WTC11 (cell line): ENCODE results near the gene KCNQ2. TPM values are rescaled to one million over a fixed set of nuclear protein-coding genes. Genes with fewer than 3 reads are reported as not detected.

Experiments
- ATAC-seq: fragments of 200-7000 bp; cut with Tn5 transposase; 2 replicates; pipeline ENCODE4 v1.10.0; 2021; ENCODE audit warnings: mild to moderate bottlenecking, moderate library complexity
- CTCF ChIA-PET: fragments of 300-600 bp; sonication (Branson Sonifier 250); formaldehyde crosslinking; loops from one replicate; lab custom pipeline; 2021; ENCODE audit warnings: antibody characterized with exemption; lab: Charles Lee
- POLR2A ChIA-PET: fragments of 350-600 bp; sonication (Branson Sonifier 250); formaldehyde crosslinking; loops from one replicate; lab custom pipeline; 2021; ENCODE audit warnings: antibody characterized with exemption; lab: Charles Lee
- DNase-seq: peaks from one replicate; pipeline ENCODE4 v3.0.0; 2021; ENCODE audit warnings: low spot score
- H3K27ac Mint-ChIP-seq: 2 replicates; pipeline ENCODE4 v1.8.0; 2021; ENCODE audit warnings: mixed read lengths
- H3K27me3 Mint-ChIP-seq: 2 replicates; pipeline ENCODE4 v1.8.0; 2021; ENCODE audit warnings: low read depth, mild to moderate bottlenecking, moderate library complexity, mixed read lengths
- H3K36me3 Mint-ChIP-seq: 2 replicates; pipeline ENCODE4 v1.8.0; 2021; ENCODE audit warnings: mixed read lengths
- H3K4me1 Mint-ChIP-seq: 2 replicates; pipeline ENCODE4 v1.8.0; 2022; ENCODE audit warnings: mixed read lengths
- H3K4me3 Mint-ChIP-seq: 2 replicates; pipeline ENCODE4 v1.8.0; 2021; ENCODE audit warnings: mild to moderate bottlenecking, moderate library complexity, mixed read lengths
- H3K9me3 Mint-ChIP-seq: 2 replicates; pipeline ENCODE4 v1.8.0; 2021; ENCODE audit warnings: mixed read lengths
- ATF2 ChIP-seq: sonication (generic); formaldehyde crosslinking; IDR thresholded peaks from 2 replicates; pipeline ENCODE4 v1.8.1; 2022; ENCODE audit warnings: low read depth, missing genetic modification reagents, borderline replicate concordance
- ESRRA ChIP-seq: sonication (generic); formaldehyde crosslinking; IDR thresholded peaks from 2 replicates; pipeline ENCODE4 v1.8.1; 2022; ENCODE audit warnings: mild to moderate bottlenecking, missing genetic modification reagents, borderline replicate concordance
- GRHL2 ChIP-seq: fragments of 250-450 bp; sonication (Bioruptor Pico); IDR thresholded peaks from 2 replicates; pipeline ENCODE4 v1.8.0; 2022; ENCODE audit warnings: mild to moderate bottlenecking, moderate library complexity; ENCODE audit not compliant: insufficient replicate concordance, severe bottlenecking
- HMGA2 ChIP-seq: fragments of 250-450 bp; sonication (Bioruptor Pico); IDR thresholded peaks from 2 replicates; pipeline ENCODE4 v1.4.0; 2021; ENCODE audit warnings: mild to moderate bottlenecking, moderate library complexity
- KAT7 ChIP-seq: sonication (generic); formaldehyde crosslinking; IDR thresholded peaks from 2 replicates; pipeline ENCODE4 v1.8.1; 2023; ENCODE audit warnings: missing genetic modification reagents, mild to moderate bottlenecking, borderline replicate concordance
- MYBL2 ChIP-seq: sonication (generic); formaldehyde crosslinking; IDR thresholded peaks from 2 replicates; pipeline ENCODE4 v1.8.1; 2023; ENCODE audit warnings: mild to moderate bottlenecking, moderate library complexity, missing genetic modification reagents
- PRRX2 ChIP-seq: fragments of 250-450 bp; sonication (Bioruptor Pico); IDR thresholded peaks from 2 replicates; pipeline ENCODE4 v1.8.0; 2021; ENCODE audit warnings: mild to moderate bottlenecking
- RORB ChIP-seq: fragments of 250-450 bp; sonication (Bioruptor Pico); IDR thresholded peaks from 2 replicates; pipeline ENCODE4 v1.9.0; 2021; ENCODE audit warnings: mild to moderate bottlenecking
- SP1 ChIP-seq: sonication (generic); formaldehyde crosslinking; conservative IDR thresholded peaks from 2 replicates; pipeline ENCODE4 v1.8.1; 2022; ENCODE audit warnings: missing genetic modification reagents
- ZNF219 ChIP-seq: sonication (generic); formaldehyde crosslinking; IDR thresholded peaks from 2 replicates; pipeline ENCODE4 v1.8.0; 2023; ENCODE audit warnings: missing genetic modification reagents, mild to moderate bottlenecking, borderline replicate concordance
- ZNF671 ChIP-seq: fragments of 250-450 bp; sonication (Bioruptor Pico); IDR thresholded peaks from 2 replicates; pipeline ENCODE4 v1.8.0; 2021; ENCODE audit warnings: mild to moderate bottlenecking
- total RNA-seq: library from RNA; stranded (reverse); gene quantifications from 3 replicates; pipeline ENCODE4 v1.2.3, GENCODE V29; 2021
- TF ChIP-seq, protein P1 (sequence below): sonication (generic); formaldehyde crosslinking; IDR thresholded peaks from 2 replicates; pipeline ENCODE4 v1.8.1; 2023; ENCODE audit warnings: mild to moderate bottlenecking, missing genetic modification reagents
- TF ChIP-seq, protein P2 (sequence below): sonication (generic); formaldehyde crosslinking; IDR thresholded peaks from 2 replicates; pipeline ENCODE4 v1.8.1; 2023; ENCODE audit warnings: mild to moderate bottlenecking, moderate library complexity, missing genetic modification reagents
- TF ChIP-seq, protein P3 (sequence below): sonication (generic); formaldehyde crosslinking; conservative IDR thresholded peaks from 2 replicates; pipeline ENCODE4 v1.8.1; 2023; ENCODE audit warnings: mild to moderate bottlenecking, low read depth, missing genetic modification reagents, moderate library complexity
- TF ChIP-seq, protein P4 (sequence below): sonication (generic); formaldehyde crosslinking; IDR thresholded peaks from 2 replicates; pipeline ENCODE4 v1.8.1; 2022; ENCODE audit warnings: missing genetic modification reagents, borderline replicate concordance
- TF ChIP-seq, protein P5 (sequence below): fragments of 250-450 bp; sonication (Bioruptor Pico); IDR thresholded peaks from 2 replicates; pipeline ENCODE4 v1.9.0; 2021; ENCODE audit warnings: mild to moderate bottlenecking

The KCNQ2 gene
- total RNA-seq, 1 experiment from 2014 or later = 99.8 TPM

DNA sequence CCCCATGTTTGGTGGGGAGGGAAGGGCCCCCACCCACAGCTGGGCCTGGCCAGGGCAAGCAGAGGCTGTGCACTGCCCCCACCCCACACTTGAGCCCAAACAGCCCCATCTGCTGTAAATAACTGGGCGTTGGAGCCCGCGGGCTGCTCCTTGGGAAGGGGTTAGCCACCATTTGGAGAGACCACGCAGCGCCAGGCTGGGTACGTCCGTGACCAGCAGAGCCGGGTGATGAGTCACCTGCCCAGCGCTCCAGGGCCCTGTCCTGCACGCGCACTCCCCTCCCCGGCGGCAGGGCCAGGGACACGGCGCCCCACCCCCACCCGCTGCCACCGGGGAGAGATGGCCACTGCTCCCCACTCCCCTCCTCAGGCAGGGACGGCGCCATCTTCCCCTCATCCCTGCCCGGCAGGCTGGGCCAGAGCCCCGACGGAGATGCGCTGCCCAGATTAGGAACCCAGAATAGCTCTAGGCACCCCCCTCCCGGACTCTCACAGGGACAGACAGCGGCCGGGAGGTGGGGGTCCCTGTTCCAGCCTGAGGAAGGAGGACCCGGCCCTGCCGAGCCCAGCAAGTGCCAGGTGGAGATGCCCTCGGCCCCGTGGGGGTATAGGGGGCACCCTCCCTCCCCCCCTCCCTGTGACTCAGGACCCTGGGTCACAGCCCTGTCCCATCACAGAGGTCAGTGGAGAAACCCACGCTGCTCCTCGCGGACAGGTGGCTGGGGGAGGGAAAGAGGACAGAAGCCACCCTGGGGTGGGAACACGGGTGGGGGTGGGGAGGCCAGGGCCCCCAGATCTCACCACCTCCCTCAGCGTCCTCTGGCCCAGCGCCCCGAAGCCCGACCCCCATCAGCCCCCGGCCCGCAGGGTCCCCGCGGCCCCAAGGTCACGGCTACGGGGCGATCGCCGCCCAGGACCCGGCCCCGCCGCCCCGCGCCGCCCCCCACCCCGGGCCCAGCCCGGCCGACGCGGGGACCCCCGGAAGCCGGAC, 25.8 kb upstream of the KCNQ2 start:
- H3K4me1 Mint-ChIP-seq = peaks cover 7% of the 10 kb centered on the region
- peak; percentile 44 for DNase-seq
- CTCF ChIA-PET = interaction anchor here (0.7 to 3.4 kb wide), 6 partner anchors 20 to 144 kb away, joined by 3 to 37 read pairs (median 12); partner anchors contain the start of genes PPDPF and PTK6
- TF ChIP-seq SP1 (CRISPR knock-in tag) = no peak
- TF ChIP-seq HMGA2 (CRISPR knock-in tag) = no peak
- TF ChIP-seq, protein P1, sequence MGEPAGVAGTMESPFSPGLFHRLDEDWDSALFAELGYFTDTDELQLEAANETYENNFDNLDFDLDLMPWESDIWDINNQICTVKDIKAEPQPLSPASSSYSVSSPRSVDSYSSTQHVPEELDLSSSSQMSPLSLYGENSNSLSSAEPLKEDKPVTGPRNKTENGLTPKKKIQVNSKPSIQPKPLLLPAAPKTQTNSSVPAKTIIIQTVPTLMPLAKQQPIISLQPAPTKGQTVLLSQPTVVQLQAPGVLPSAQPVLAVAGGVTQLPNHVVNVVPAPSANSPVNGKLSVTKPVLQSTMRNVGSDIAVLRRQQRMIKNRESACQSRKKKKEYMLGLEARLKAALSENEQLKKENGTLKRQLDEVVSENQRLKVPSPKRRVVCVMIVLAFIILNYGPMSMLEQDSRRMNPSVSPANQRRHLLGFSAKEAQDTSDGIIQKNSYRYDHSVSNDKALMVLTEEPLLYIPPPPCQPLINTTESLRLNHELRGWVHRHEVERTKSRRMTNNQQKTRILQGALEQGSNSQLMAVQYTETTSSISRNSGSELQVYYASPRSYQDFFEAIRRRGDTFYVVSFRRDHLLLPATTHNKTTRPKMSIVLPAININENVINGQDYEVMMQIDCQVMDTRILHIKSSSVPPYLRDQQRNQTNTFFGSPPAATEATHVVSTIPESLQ (CRISPR knock-in tag) = no peak
- TF ChIP-seq, protein P2, sequence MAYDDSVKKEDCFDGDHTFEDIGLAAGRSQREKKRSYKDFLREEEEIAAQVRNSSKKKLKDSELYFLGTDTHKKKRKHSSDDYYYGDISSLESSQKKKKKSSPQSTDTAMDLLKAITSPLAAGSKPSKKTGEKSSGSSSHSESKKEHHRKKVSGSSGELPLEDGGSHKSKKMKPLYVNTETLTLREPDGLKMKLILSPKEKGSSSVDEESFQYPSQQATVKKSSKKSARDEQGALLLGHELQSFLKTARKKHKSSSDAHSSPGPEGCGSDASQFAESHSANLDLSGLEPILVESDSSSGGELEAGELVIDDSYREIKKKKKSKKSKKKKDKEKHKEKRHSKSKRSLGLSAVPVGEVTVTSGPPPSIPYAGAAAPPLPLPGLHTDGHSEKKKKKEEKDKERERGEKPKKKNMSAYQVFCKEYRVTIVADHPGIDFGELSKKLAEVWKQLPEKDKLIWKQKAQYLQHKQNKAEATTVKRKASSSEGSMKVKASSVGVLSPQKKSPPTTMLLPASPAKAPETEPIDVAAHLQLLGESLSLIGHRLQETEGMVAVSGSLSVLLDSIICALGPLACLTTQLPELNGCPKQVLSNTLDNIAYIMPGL (CRISPR knock-in tag) = 0 out of 2 replicates have a peak, but pooled peaks have one; percentile 64
- TF ChIP-seq, all 79 proteins: peak for 1
- no peaks in the 10 kb centered on the region for H3K36me3 Mint-ChIP-seq
- peak overlapping the region; percentile 59 for H3K4me3 Mint-ChIP-seq
- H3K9me3 Mint-ChIP-seq = no peaks in the 10 kb centered on the region
- H3K27ac Mint-ChIP-seq = no peak overlapping the region
- POLR2A ChIA-PET = no interaction called here
- H3K27me3 Mint-ChIP-seq = peaks cover 37% of the 10 kb centered on the region
- peak; percentile 8 for ATAC-seq

DNA sequence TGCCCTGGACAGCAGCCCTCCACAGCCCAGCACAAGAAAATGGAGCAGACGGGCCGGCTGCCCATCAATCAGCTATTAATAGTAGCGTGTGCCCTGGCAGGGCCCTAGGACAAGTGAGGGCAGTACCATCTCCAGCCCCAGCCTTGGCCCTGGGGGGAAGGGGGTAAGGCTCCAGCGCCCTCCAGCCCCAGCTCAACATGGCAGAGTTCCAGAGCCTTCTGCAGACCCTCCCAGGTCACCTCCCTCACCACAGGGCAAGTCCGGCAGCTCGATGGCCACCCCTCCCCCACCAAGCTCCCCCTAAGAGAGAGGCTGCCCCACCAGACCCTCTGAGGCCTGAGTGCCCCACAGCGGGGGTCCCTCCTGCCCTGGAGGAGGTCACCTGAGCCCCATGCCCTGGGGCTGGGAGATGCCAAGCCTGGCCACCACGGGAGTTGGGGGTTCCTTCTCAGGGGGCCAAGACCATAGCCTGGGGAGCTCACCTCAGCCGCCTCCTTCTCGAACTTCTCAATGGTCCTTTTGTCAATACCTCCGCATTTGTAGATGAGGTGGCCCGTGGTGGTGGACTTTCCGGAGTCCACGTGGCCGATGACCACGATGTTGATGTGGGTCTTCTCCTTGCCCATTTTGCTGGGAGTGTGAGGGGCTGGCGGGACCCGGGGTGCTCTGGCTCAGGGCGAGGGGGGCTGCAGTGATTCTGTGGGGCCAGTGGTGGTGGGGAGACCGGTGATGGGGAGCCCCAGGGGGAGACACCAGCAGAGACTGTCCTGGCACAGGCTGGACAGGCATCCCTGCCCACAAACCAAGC, 24.9 kb upstream of the KCNQ2 start:
- H3K4me1 Mint-ChIP-seq = peaks cover 7% of the 10 kb centered on the region
- CTCF ChIA-PET = interaction anchor here (0.6 to 3.4 kb wide), 37 partner anchors 8 to 832 kb away, joined by 3 to 50 read pairs (median 7); partner anchors contain the start of genes HELZ2, KCNQ2, PPDPF and PTK6
- H3K4me3 Mint-ChIP-seq = peak overlapping the region; percentile 24; the same call in 1 of the 2 replicates
- H3K27me3 Mint-ChIP-seq = peaks cover 37% of the 10 kb centered on the region
- POLR2A ChIA-PET = interaction anchor here (0.8 kb wide), 1 partner anchor 30 kb away, joined by 3 read pairs; no protein-coding TSS in a partner anchor
- peaks cover 5% of the 10 kb centered on the region for H3K36me3 Mint-ChIP-seq
- DNase-seq (no peak), ATAC-seq (no peak)
- no peak overlapping the region for H3K27ac Mint-ChIP-seq
- peaks cover 5% of the 10 kb centered on the region for H3K9me3 Mint-ChIP-seq
- TF ChIP-seq KAT7 (no peak), PRRX2 (CRISPR knock-in tag) (no peak), HMGA2 (CRISPR knock-in tag) (no peak), RORB (CRISPR knock-in tag) (no peak), ESRRA (CRISPR knock-in tag) (no peak)
- TF ChIP-seq, protein P3, sequence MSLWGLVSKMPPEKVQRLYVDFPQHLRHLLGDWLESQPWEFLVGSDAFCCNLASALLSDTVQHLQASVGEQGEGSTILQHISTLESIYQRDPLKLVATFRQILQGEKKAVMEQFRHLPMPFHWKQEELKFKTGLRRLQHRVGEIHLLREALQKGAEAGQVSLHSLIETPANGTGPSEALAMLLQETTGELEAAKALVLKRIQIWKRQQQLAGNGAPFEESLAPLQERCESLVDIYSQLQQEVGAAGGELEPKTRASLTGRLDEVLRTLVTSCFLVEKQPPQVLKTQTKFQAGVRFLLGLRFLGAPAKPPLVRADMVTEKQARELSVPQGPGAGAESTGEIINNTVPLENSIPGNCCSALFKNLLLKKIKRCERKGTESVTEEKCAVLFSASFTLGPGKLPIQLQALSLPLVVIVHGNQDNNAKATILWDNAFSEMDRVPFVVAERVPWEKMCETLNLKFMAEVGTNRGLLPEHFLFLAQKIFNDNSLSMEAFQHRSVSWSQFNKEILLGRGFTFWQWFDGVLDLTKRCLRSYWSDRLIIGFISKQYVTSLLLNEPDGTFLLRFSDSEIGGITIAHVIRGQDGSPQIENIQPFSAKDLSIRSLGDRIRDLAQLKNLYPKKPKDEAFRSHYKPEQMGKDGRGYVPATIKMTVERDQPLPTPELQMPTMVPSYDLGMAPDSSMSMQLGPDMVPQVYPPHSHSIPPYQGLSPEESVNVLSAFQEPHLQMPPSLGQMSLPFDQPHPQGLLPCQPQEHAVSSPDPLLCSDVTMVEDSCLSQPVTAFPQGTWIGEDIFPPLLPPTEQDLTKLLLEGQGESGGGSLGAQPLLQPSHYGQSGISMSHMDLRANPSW (CRISPR knock-in tag) = no peak

GRCh38 chr20:63496596-63497120, 24.2 kb upstream of the KCNQ2 start:
- H3K4me3 Mint-ChIP-seq = peak overlapping the region; percentile 52; the same call in 1 of the 2 replicates
- H3K36me3 Mint-ChIP-seq = peaks cover 11% of the 10 kb centered on the region
- peaks cover 7% of the 10 kb centered on the region for H3K4me1 Mint-ChIP-seq
- CTCF ChIA-PET = interaction anchor here (0.6 to 3.4 kb wide), 62 partner anchors 8 to 834 kb away, joined by 3 to 50 read pairs (median 5); partner anchors contain the start of genes COL20A1, HELZ2, KCNQ2 and PPDPF
- H3K27me3 Mint-ChIP-seq = peaks cover 37% of the 10 kb centered on the region
- H3K27ac Mint-ChIP-seq = no peak overlapping the region
- DNase-seq (no peak), ATAC-seq (peak; percentile 4; the same call in 1 of the 2 replicates)
- H3K9me3 Mint-ChIP-seq = peaks cover 9% of the 10 kb centered on the region
- POLR2A ChIA-PET = interaction anchor here (0.8 kb wide), 2 partner anchors 30 to 583 kb away, joined by 3 read pairs; partner anchors contain the start of gene OPRL1
- TF ChIP-seq ZNF219 (CRISPR knock-in tag) (no peak), MYBL2 (CRISPR knock-in tag) (no peak), ZNF671 (no peak), ATF2 (no peak), SP1 (CRISPR knock-in tag) (no peak), GRHL2 (CRISPR knock-in tag) (no peak)
- TF ChIP-seq, protein P4, sequence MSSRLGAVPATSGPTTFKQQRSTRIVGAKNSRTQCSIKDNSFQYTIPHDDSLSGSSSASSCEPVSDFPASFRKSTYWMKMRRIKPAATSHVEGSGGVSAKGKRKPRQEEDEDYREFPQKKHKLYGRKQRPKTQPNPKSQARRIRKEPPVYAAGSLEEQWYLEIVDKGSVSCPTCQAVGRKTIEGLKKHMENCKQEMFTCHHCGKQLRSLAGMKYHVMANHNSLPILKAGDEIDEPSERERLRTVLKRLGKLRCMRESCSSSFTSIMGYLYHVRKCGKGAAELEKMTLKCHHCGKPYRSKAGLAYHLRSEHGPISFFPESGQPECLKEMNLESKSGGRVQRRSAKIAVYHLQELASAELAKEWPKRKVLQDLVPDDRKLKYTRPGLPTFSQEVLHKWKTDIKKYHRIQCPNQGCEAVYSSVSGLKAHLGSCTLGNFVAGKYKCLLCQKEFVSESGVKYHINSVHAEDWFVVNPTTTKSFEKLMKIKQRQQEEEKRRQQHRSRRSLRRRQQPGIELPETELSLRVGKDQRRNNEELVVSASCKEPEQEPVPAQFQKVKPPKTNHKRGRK (CRISPR knock-in tag) = no peak
- TF ChIP-seq, protein P5, sequence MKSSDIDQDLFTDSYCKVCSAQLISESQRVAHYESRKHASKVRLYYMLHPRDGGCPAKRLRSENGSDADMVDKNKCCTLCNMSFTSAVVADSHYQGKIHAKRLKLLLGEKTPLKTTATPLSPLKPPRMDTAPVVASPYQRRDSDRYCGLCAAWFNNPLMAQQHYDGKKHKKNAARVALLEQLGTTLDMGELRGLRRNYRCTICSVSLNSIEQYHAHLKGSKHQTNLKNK (CRISPR knock-in tag) = no peak
